ENCODE measurements around the gene CELSR2. TPM values are rescaled to one million over a fixed set of nuclear protein-coding genes. Genes with fewer than 3 reads are reported as not detected.
A peak's percentile ranks its signal among the peaks of the same experiment; 100 is the strongest.

CELSR2 gene
- total RNA-seq, 2 experiments from 2014 or later: 6.9 to 12.5 TPM

GRCh38 chr1:109239409-109240068 lies 9.8 kb upstream of the CELSR2 start:
- Histone ChIP-seq H3K36me3 (ENCODE audit: insufficient read depth, low read length) (peaks cover 48% of the 10 kb centered on the region), H3K4me2 (ENCODE audit: low read length) (no peak overlapping the region), H3K4me3 (ENCODE audit: low read depth, low read length, poor library complexity, severe bottlenecking) (no peak overlapping the region), H4K20me1 (ENCODE audit: insufficient read depth, low read length) (no peaks in the 10 kb centered on the region), H3K79me2 (ENCODE audit: insufficient read depth, low read depth, low read length) (no peaks in the 10 kb centered on the region), H3K9me3 (ENCODE audit: low read length) (no peaks in the 10 kb centered on the region), H3K4me1 (ENCODE audit: insufficient read depth, low read length, poor library complexity, severe bottlenecking) (no peaks in the 10 kb centered on the region), H3K27ac (ENCODE audit: low read depth, low read length, poor library complexity, severe bottlenecking) (no peak overlapping the region), H3K9me2 (ENCODE audit: insufficient read depth, low read length) (no peaks in the 10 kb centered on the region), H2AFZ (ENCODE audit: low read length) (no peak overlapping the region)
- peak; percentile 72 for DNase-seq (ENCODE audit: low spot score)
- TF ChIP-seq CTCF (conservative IDR thresholded peaks at IDR 0.05; ENCODE audit: low read length): peak; percentile 76
- TF ChIP-seq EZH2phosphoT487 (IDR thresholded peaks at IDR 0.05; ENCODE audit: borderline replicate concordance, low read depth, low read length): no peak
- BruUV-seq (replicated peaks): no TSS peak
- intact Hi-C loops (cut with micrococcal nuclease; ENCODE audit: unreplicated experiment): no loop called here
- CTCF ChIA-PET (ENCODE audit: unreplicated experiment): interaction anchor here (0.6 to 1.4 kb wide), 3 partner anchors 8 to 14 kb away, joined by 3 read pairs; no protein-coding TSS in a partner anchor
- POLR2A ChIA-PET: interaction anchor here (1.1 to 1.8 kb wide), 4 partner anchors 14 to 27 kb away, joined by 3 to 5 read pairs (median 4); partner anchors contain the start of gene SARS1

- H3K4me2 ChIP-seq (ENCODE audit: low read length): no peak overlapping the region
- intact Hi-C loops (cut with micrococcal nuclease; ENCODE audit: unreplicated experiment): loop anchor here (1.0 kb wide), 1 partner anchor 9 kb away; the partner anchor contains the start of gene CELSR2
- H3K27ac ChIP-seq (ENCODE audit: low read depth, low read length, poor library complexity, severe bottlenecking): no peak overlapping the region
- peak; percentile 37 for DNase-seq (ENCODE audit: low spot score)
- no peak for TF ChIP-seq EZH2phosphoT487 (IDR thresholded peaks at IDR 0.05; ENCODE audit: borderline replicate concordance, low read depth, low read length)
- no peak for TF ChIP-seq CTCF (conservative IDR thresholded peaks at IDR 0.05; ENCODE audit: low read length)
- no peaks in the 10 kb centered on the region for H3K9me3 ChIP-seq (ENCODE audit: low read length)
- BruUV-seq (replicated peaks): no TSS peak
- ChIA-PET CTCF (ENCODE audit: unreplicated experiment) (interaction anchor here (1.4 kb wide), 1 partner anchor 9 kb away, joined by 3 read pairs; no protein-coding TSS in a partner anchor), POLR2A (interaction anchor here (1.5 to 1.8 kb wide), 2 partner anchors 13 to 27 kb away, joined by 4 to 5 read pairs; partner anchors contain the start of gene SARS1)
- no peaks in the 10 kb centered on the region for H3K9me2 ChIP-seq (ENCODE audit: insufficient read depth, low read length)
- peaks cover 39% of the 10 kb centered on the region for H3K36me3 ChIP-seq (ENCODE audit: insufficient read depth, low read length)
- no peak overlapping the region for H2AFZ ChIP-seq (ENCODE audit: low read length)
- no peaks in the 10 kb centered on the region for H3K79me2 ChIP-seq (ENCODE audit: insufficient read depth, low read depth, low read length)
- no peaks in the 10 kb centered on the region for H4K20me1 ChIP-seq (ENCODE audit: insufficient read depth, low read length)
- no peak overlapping the region for H3K4me3 ChIP-seq (ENCODE audit: low read depth, low read length, poor library complexity, severe bottlenecking)
- H3K4me1 ChIP-seq (ENCODE audit: insufficient read depth, low read length, poor library complexity, severe bottlenecking): no peaks in the 10 kb centered on the region
These were observed 8.9 kb upstream of the CELSR2 start for GRCh38 chr1:109240158-109241152.

Measured in OCI-LY7 (cell line).